OCI-LY1 (cell line): ENCODE results near the gene EHD2.
"Not testable (repeated sequence)": the region's sequence is repeated elsewhere in the genome, so short reads cannot be mapped to it uniquely, and the experiment has no call there.

Experiments
- EZH2 ChIP-seq: fragments of 200-600 bp; sonication (generic), shearing (Covaris generic); IDR thresholded peaks from 2 replicates; pipeline ENCODE4 v1.8.0; 2017; ENCODE audit warnings: borderline replicate concordance, mixed run types, mild to moderate bottlenecking, antibody characterized with exemption, low read length, moderate library complexity, mixed read lengths
- TF ChIP-seq, protein P1 (sequence below): fragments of 200-600 bp; sonication (generic), shearing (Covaris generic); IDR thresholded peaks from 2 replicates; pipeline ENCODE4 v1.5.1; 2017; ENCODE audit warnings: mild to moderate bottlenecking, antibody characterized with exemption, low read length, moderate library complexity, mixed read lengths

DNA sequence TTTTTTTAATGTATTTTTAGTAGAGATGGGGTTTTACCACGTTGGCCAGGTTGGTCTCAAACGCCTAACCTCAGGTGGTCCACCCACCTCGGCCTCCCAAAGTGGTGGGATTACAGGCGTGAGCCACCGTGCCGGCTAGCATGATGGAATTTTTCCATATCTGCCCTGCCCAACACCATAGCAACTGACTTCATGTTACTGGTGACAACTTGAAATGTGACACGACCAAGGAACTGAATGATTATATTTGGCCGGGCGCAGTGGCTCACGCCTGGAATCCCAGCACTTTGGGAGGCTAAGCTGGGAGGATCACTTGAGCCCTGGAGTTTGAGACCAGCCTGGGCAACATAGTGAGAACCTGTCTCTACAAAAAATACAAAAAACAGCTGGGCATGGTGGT is 74.1 kb downstream of the EHD2 start:
- TF ChIP-seq, protein P1, sequence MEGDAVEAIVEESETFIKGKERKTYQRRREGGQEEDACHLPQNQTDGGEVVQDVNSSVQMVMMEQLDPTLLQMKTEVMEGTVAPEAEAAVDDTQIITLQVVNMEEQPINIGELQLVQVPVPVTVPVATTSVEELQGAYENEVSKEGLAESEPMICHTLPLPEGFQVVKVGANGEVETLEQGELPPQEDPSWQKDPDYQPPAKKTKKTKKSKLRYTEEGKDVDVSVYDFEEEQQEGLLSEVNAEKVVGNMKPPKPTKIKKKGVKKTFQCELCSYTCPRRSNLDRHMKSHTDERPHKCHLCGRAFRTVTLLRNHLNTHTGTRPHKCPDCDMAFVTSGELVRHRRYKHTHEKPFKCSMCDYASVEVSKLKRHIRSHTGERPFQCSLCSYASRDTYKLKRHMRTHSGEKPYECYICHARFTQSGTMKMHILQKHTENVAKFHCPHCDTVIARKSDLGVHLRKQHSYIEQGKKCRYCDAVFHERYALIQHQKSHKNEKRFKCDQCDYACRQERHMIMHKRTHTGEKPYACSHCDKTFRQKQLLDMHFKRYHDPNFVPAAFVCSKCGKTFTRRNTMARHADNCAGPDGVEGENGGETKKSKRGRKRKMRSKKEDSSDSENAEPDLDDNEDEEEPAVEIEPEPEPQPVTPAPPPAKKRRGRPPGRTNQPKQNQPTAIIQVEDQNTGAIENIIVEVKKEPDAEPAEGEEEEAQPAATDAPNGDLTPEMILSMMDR: not testable (repeated sequence)
- not testable (repeated sequence) for TF ChIP-seq EZH2
